PFSK-1 (cell line): ENCODE data around the gene NTM.

Source experiments
- POLR2AphosphoS5 ChIP-seq: IDR thresholded peaks from 2 replicates; pipeline ENCODE4 v1.6.1; 2012; ENCODE audit warnings: low read depth, mild to moderate bottlenecking, control low read depth, low read length, moderate library complexity
- REST ChIP-seq, 2 experiments: IDR thresholded peaks; 2 replicates each; pipeline versions ENCODE4 v1.6.1 to v1.8.0; 2011 to 2012; ENCODE audit warnings: low read depth in 2 of 2, low read length in 2 of 2, control low read depth in 1 of 2, inconsistent platforms in 1 of 2, mild to moderate bottlenecking in 1 of 2, moderate library complexity in 1 of 2; ENCODE audit not compliant: insufficient read depth in 1 of 2

- TF ChIP-seq POLR2AphosphoS5 (no peak), REST (IDR thresholded peaks at IDR 0.05; ENCODE audit: insufficient read depth in 1 of 2, low read depth in 2 of 2, low read length in 2 of 2) (no peak)
Measured at GRCh38 chr11:132289590-132290256, 919.3 kb downstream of the NTM start.
